Measurements from ENCODE around the gene ZG16B. TPM values are rescaled to one million over a fixed set of nuclear protein-coding genes. Genes with fewer than 3 reads are reported as not detected.

ZG16B gene
- total RNA-seq, 1 experiment from 2014 or later, result not detected

GRCh38 chr16:2867987-2868789, 38.1 kb downstream of the ZG16B start (continued):
- TF ChIP-seq NFATC4 (CRISPR knock-in tag; IDR thresholded peaks at IDR 0.05) (no peak), HMGXB4 (CRISPR knock-in tag; IDR thresholded peaks at IDR 0.05) (peak; percentile 93), ZNF263 (CRISPR knock-in tag; IDR thresholded peaks at IDR 0.05; ENCODE audit: low read depth) (no peak), USF2 (CRISPR knock-in tag; IDR thresholded peaks at IDR 0.05) (no peak), USF1 (CRISPR knock-in tag; IDR thresholded peaks at IDR 0.05) (peak; percentile 44; the same call in 1 of the 2 replicates), RORB (CRISPR knock-in tag; IDR thresholded peaks at IDR 0.05) (no peak), ZNF423 (CRISPR knock-in tag; IDR thresholded peaks at IDR 0.05) (no peak), GTF2I (CRISPR knock-in tag; conservative IDR thresholded peaks at IDR 0.05) (no peak), ATF2 (CRISPR knock-in tag; IDR thresholded peaks at IDR 0.05; ENCODE audit: borderline replicate concordance, low read depth) (no peak), MXD4 (CRISPR knock-in tag; IDR thresholded peaks at IDR 0.05; ENCODE audit: borderline replicate concordance) (no peak), ZNF232 (CRISPR knock-in tag; IDR thresholded peaks at IDR 0.05) (no peak), ZMAT4 (CRISPR knock-in tag; IDR thresholded peaks at IDR 0.05) (no peak), EMX1 (CRISPR knock-in tag; IDR thresholded peaks at IDR 0.05) (no peak), NR3C1 (CRISPR knock-in tag; conservative IDR thresholded peaks at IDR 0.05; ENCODE audit: low read depth) (no peak), RELA (CRISPR knock-in tag; IDR thresholded peaks at IDR 0.05; ENCODE audit: borderline replicate concordance) (no peak), ARID4B (CRISPR knock-in tag; IDR thresholded peaks at IDR 0.05; ENCODE audit: borderline replicate concordance) (no peak), PRRX2 (CRISPR knock-in tag; IDR thresholded peaks at IDR 0.05) (0 out of 2 replicates have a peak, but pooled peaks have one; percentile 50), GRHL2 (CRISPR knock-in tag; IDR thresholded peaks at IDR 0.05; ENCODE audit: insufficient replicate concordance, severe bottlenecking) (no peak), ZNF532 (CRISPR knock-in tag; IDR thresholded peaks at IDR 0.05; ENCODE audit: borderline replicate concordance) (peak; percentile 67; the same call in 1 of the 2 replicates), TEAD1 (CRISPR knock-in tag; IDR thresholded peaks at IDR 0.05) (no peak; the same call in 1 of the 2 replicates), CBFB (CRISPR knock-in tag; IDR thresholded peaks at IDR 0.05; ENCODE audit: low read depth) (no peak), CDX4 (CRISPR knock-in tag; IDR thresholded peaks at IDR 0.05; ENCODE audit: borderline replicate concordance) (no peak), ZNF416 (CRISPR knock-in tag; IDR thresholded peaks at IDR 0.05) (no peak)

Measured in WTC11 (cell line).